Measurements from ENCODE around the gene MAST2.

The MAST2 gene

DNA sequence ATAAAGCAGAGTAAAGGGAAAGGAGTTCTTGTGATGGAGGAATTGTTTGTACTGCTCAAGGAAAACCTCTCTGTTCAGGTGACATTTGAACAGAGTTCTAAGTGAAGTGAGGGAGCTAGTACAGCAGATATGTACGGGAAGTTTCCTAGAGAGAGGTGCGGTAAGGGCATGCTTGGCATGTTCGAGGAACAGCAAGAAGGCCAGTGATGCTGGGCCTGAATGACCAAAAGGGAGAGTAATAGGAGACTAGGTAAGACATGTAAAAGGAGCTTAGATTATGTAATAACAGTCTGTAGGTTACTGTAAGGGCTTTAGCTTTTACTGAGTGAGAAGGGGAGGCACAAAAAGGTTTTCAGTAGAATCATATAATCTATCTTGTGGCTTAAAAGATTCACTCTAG lies 265.1 kb downstream of the MAST2 start:
- DNase-seq: no peak

DNA sequence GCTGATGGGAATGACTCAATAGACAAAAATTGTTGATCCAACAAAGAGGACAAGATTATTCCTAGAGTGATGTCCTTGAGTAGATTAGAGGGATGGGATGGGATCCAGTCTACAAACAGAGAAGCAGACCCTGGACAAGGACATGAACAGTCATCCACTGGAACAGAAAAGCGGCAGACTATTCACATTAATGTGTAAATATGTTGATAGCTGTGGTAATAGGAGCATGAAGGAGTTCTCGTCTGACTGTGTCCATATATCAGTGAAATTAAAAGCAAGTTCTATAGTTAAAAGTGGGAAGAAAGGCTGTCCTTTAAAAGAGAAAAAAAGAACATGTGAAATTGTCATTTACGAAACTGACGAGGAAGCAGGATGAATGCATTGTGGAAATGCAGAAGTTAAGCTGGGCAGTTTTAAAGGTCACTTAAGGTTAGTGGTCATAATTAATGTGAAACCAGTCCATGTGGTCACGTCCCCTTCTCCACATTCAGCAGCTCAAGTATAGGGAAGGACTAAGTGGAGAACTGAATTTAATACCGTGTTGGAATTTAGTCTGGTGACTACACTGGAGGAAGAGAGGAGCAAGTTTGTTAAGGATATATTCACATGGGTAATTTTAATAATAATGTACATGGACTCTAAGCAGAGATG lies 266.9 kb downstream of the MAST2 start:
- peak; percentile 78 to 96 (median 86) for DNase-seq

DNA sequence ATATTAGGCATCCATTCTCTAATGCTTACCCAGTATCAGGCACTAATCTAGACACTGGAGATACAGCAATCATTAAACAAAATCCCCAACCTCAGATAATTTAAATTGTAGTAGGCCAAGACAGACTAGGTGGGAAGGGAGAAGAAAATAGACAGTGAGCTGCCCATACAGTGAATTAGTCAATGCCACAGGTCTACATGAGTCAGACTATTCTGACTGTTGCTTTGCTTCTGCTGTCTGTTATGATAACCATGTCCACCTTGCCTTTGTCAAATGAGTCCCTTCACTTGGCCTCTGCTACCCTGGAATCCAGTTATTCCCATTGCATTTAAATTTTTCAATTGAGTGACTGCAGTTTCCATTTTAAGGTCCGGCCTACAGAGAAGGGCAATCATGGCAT lies 269.6 kb downstream of the MAST2 start:
- peak in 2 of 4 experiments; percentile 25 to 31 for DNase-seq

DNA sequence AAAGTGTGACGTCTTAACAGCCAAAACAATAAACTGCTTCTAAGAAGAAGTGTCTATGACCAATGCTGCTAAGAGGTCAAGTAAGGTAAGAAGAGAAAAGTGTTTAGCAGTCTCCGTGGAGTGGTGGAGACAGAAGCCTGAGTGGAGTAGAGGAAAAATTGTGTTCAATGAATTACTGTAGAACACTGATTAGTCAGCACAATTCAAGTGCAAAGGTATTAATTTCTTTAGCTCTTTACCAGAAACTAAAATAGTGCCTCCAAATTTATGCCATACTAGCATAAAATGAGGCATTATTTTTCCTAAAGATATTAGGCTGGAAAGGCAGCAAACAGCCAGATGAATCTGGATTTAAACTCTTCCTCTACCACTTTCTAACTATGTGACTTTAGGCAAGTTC lies 272.9 kb downstream of the MAST2 start:
- no peak for DNase-seq

DNA sequence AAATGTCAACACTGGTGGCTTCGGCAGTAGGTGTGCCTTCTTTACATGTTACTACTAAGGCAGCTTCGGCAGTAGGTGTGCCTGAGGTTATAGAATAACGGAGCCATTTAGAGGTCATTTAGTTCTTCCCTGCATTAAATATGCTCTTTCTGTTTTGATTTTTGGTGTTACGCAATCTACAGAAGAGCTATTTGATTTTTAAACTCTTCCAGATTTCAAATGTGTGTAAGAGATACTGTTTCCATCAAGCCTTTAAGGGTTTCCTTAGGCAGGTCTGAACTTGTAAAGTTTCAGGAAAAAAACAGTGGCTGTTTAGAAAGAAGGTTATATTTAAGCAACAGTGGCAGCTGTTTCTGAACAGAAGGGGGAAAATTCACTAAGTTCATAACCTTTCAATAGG lies 274.2 kb downstream of the MAST2 start:
- no peak for DNase-seq

DNA sequence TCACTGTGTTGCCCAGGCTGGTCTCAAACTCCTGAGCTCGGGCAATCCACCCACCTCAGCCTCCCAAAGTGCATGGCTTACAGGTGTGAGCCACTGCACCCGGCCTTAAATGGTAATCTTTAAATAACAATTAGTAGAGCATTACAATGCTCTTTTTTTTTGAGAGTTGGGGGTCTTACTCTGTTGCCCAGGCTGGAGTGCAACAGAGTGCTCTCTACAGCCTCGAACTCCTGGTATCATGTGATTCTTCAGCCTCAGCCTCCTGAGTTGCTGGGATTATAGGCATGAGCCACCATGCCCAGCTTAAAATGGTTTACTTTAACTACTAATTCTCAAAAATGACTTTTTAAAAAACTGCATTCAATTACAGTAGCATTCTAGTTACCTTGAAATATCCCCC lies 276.8 kb downstream of the MAST2 start:
- no peak for DNase-seq

DNA sequence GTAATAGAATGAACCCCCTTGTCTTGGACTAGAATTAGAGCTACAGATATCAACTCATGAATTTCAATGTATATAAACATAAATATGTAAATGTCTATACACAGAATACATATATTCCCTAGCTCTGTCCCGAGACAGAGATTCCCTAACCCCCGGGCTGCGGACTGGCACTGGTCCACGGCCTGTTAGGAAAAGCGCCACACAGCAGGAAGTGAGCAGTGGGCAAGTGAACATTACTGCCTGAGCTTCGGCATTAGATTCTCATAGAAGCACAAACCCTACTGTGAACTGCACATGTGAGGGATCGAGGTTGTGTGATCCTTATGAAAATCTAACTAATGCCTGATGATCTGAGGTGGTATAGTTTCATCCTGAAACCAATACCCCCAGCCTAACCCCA lies 277.8 kb downstream of the MAST2 start:
- DNase-seq: no peak

DNA sequence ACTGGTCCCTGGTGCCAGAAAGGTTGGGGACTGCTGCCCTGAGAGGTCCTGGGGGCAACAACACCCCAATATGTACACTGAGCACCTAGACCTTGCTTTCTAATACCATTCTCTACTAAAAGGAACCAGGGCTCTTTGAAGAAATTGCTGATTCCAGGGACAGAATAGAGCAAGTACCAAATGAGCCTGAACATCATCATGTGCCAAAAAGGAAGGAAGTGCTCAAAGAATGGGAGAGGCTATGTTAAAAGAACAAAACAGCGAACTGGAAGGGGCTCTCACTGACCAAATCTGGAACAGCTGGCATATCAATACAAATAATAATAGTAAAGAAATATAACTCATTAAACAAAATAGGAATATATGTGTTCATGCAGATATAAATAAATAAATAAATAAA lies 278.2 kb downstream of the MAST2 start:
- DNase-seq: peak in 2 of 4 experiments; percentile 30 to 50

DNA sequence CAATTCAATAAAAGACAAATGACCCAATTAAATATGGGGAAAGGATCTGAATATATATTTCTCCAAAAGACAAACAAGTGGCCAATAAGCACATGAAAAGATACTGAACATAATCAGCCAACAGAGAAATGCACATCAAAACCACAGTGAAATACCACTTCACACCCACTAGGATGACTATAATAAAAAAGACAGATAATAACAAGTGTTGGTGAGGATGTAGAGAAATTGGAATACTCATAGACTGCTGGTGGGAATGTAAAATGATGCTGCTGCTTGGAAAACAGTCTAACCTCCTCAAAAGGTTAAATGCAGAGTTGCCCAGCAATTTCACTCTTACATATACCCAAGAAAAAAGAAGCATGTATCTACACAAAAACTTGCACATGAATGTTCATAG lies 280.2 kb downstream of the MAST2 start:
- DNase-seq: no peak

DNA sequence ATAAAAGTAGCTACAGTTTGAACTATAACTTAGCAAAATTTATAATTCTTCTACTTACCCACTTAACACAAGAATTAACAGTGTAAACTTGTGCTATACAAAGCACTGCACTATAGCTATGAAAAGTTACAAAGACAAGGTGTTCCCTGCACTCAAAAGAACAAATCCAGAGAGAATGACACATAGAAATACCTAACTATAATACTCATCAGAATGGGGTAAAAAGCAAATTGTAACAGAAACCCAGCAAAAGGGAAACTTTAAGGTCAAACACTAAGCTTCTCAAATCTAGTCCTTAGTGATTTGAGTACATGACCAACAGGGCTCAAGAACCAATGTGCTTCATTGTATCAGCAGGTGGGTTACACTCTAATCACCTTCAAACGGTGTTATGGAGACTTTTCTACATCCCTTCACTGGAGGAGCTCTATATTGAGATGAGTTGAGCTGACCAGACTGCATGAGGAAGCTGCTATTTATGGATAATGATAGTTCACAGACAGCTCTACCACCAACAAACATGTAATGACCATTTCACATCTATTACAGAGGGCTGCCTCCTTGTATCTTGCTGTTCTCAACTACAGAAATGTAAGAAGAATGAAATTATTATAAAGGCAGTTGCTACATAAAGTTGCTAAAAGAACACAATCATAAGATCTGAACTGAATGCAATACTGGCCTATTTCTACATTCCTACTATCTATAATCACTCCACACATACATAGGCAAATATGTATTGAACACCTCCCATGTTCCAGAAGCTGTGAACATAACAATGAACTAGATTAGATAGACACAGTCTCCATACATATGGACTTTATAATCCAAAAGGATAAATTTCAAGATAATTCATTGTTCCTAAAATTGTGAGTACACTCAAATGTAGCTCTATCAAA lies 281.4 kb downstream of the MAST2 start:
- DNase-seq: peak in 1 of 4 experiments; percentile 6

Data from suppressor macrophage (primary cell).